A549 treated with dexamethasone at 1 μM for 4 hours (cell line): ENCODE measurements around the gene PAK6. TPM values are rescaled to one million over a fixed set of nuclear protein-coding genes. Genes with fewer than 3 reads are reported as not detected.

Experiments used
- total RNA-seq: library from RNA; stranded (reverse); fragments of 200-300 nt; extraction: Qiagen RNA extraction; gene quantifications from 5 replicates; pipeline ENCODE4 v1.2.3, GENCODE V29; 2022

PAK6 gene
- total RNA-seq = 0.29 to 0.68 TPM (median 0.34 TPM) in 5 replicates

DNA sequence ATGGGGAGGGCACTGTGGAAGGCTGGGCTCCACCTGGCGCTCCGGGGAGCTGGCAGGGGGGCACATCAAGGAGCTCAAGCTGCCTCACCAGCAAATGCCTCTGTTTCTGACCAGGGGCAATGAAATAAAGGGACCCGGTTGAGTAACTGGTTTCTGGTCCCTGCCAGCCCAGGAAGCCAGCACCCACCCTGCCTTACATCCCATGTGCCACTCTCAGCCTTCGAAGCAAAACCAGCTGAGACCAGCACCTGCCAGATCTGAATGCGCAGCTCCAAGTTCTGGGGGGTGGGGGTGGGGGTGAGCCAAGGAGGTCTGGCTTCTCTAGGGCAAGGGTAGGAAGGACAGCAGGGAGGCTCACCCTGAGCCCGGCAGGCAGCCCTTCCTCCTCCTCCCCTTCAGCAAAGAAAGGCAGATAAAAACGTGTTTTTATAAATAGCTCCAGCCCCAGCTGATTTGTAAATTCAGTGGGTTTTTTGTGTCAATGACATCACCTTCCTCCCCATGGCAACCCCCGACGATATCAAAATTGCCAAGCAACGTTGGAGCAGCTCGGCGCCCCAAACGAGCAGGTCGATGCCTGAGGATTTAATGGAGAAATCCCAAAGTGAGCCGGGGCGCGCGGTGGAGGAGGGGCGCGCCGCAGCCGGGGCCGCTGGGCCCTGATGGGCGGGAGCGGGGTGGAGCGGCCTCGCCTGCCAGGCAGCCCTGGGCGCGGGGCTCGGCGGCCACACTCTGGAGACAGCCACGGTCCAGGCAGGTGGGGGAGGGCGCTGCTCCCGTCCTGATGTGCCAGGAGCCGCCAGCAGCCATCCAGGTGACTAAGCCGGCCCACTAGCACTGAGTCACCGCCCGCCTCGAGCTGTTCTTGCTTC lies at the start of gene PAK6:
TSS of gene PAK6 (plus strand) at position 532 of the 872 bp plus-strand sequence. CDS start 25,723 bp downstream, outside the sequence.

GRCh38 chr15:40282869-40283614 lies 44.2 kb downstream of the PAK6 start, which contains the start of gene ANKRD63:
Gene ANKRD63 (minus strand): TSS chr15:40283064. CDS start chr15:40282586, 478 bp downstream.

DNA sequence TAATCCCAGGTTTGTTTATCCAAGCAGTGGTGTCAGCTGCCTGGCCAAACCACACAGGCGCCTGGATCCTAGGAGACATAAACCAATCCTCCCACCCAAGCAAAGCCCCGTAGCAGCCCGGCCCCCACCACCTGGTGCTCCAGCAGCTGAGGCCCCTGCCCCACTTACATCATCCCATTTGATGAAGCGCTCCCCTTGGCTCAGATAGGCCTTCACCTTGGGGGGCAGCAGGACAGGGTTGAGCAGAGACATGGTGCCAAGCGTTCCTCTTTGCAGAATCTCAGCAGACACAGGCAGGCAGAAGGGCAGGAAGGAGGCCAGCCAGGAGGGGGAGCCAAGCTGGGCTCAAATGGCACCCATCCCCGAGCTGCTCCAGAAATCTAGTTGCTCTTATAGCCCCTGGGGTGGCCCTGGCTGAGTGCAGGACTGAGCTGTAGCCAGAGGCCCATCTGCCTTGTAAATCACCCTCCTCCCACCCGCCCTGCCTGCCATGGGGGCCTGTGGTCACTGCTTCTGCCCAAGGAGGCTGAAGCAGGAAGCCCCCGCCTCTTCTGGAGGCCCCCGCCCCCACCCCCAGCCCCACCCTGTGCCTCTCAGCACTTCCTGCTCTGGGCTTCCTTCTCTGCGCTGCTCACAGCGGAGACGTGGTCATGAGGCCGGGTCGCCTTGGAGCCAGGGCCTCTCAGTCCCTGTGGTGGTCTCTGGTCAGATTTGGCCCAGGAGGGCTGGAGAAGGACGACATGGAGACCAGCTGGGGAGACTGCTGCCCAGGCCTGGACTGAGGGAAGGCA lies 68.8 kb downstream of the PAK6 start, which contains the start of gene PLCB2:
TSS of gene PLCB2 (minus strand) at position 515 of the 791 bp plus-strand sequence. CDS start at position 252, 263 bp downstream.

DNA sequence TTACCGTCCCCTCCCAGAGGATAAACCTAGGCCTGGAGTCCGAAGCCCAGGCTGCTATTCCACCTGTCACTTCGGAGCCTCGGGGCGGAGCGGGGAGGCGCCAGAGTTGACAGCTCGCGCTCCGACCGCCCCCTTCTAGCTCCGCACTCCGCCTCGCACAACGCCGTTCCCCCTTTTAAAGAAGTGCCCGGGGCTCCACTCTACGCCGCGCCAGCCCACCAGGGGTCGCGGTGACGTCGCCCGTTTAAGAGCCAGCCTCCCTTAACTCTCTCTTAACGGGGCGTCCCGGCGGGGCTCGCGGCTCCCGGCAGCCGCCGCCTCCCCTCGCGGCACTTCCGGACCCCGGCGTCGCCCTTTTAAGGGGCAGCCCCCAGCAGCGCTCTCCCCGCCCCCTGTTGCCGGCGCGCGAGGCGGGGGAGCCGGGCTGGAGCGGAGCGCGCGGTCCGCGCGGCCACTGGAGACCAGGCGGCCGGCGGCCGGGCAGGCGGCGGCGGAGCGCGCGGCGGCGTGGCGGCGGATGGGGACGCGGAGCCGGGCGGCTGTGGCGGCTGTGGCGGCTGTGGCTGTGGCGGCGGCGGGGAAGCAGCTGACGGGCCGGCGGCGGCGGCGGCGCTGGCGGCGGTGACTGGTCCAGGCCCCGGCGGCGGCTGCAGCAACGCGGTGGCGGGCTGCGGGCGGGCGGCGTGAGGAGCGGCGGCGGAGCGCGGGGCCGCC lies 84.5 kb downstream of the PAK6 start, which contains the start of gene INAFM2:
TSS of gene INAFM2 (plus strand) at position 454 of the 714 bp plus-strand sequence. CDS start 364 bp downstream, outside the sequence.

Other genes with a start within 250 kb of the PAK6 start
- gene SRP14, start 199.9 kb upstream of the PAK6 start, total RNA-seq = 245 to 266 TPM (median 252 TPM) in 5 replicates
- 1.5 to 2.4 TPM (median 1.9 TPM) in 5 replicates for gene BMF, start 130.2 kb upstream of the PAK6 start, total RNA-seq
- 25.6 to 30.3 TPM (median 28.8 TPM) in 5 replicates for gene BUB1B, start 78.0 kb upstream of the PAK6 start, total RNA-seq
- 0.20 to 0.49 TPM (median 0.26 TPM) in 5 replicates for gene ANKRD63, start 44.0 kb downstream of the PAK6 start, total RNA-seq
- gene PLCB2, start 68.9 kb downstream of the PAK6 start, total RNA-seq = 0.50 to 1.0 TPM (median 0.90 TPM) in 5 replicates
- 6.2 to 8.2 TPM (median 7.0 TPM) in 5 replicates for gene INAFM2, start 84.6 kb downstream of the PAK6 start, total RNA-seq
- 13.0 to 26.8 TPM (median 19.2 TPM) in 5 replicates for gene CCDC9B, start 101.9 kb downstream of the PAK6 start, total RNA-seq
- not detected in 5 replicates for gene PHGR1, start 112.0 kb downstream of the PAK6 start, total RNA-seq
- gene DISP2, start 119.2 kb downstream of the PAK6 start, total RNA-seq = 1.1 to 1.9 TPM (median 1.5 TPM) in 5 replicates
- 44.0 to 51.2 TPM (median 47.6 TPM) in 5 replicates for gene KNSTRN, start 143.7 kb downstream of the PAK6 start, total RNA-seq
- gene IVD, start 166.7 kb downstream of the PAK6 start, total RNA-seq = 9.3 to 13.5 TPM (median 12.0 TPM) in 5 replicates
- 9.4 to 11.6 TPM (median 11.2 TPM) in 5 replicates for gene BAHD1, start 201.9 kb downstream of the PAK6 start, total RNA-seq
- gene CHST14, start 231.9 kb downstream of the PAK6 start, total RNA-seq = 14.0 to 20.1 TPM (median 17.6 TPM) in 5 replicates